ENCODE measurements around the gene SUSD3.
"Not testable (repeated sequence)": the region's sequence is repeated elsewhere in the genome, so short reads cannot be mapped to it uniquely, and the experiment has no call there.

Gene SUSD3

GRCh38 chr9:93093877-93094657, 35.6 kb downstream of the SUSD3 start:
- DNase-seq (ENCODE audit: low read depth): no peak

- DNase-seq (ENCODE audit: low read depth): no peak
Observed at GRCh38 chr9:93094658-93095204, 36.2 kb downstream of the SUSD3 start.

- DNase-seq (ENCODE audit: low read depth): peak; percentile 86
Observed at GRCh38 chr9:93095205-93096130, 37.0 kb downstream of the SUSD3 start.

- DNase-seq (ENCODE audit: low read depth): no peak
Observed at GRCh38 chr9:93096131-93096802, 37.8 kb downstream of the SUSD3 start, which contains the start of gene CARD19. CARD19 (plus strand) TSS chr9:93096217; CDS start chr9:93096346, 129 bp downstream.

DNA sequence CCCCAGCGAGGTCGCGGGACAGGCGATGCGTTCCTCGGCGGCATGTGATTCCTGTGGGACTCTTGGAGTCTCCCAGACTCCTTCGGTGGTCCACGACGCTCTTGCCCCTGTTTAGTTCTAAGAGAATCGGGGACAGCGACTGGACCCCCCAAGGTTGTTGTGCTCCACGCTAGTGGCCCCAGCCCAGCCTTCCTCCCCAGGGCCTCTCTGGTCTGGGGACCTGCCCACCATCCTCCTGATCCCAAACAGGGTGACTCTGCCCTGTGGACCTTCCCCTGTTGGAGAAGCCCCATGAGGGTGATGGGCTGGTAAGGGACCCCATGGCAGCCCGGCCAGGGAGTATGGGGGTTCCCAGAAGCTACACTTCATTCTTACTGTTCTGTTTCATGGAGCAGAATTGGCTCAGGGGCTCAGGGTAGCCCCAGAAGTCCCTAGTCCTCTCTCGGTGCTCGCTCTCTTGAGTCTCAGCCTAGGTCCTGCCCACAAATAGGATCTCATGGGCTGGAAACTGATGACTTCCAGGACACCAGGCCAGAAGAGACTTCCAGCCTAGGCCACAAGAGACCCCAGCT, 38.4 kb downstream of the SUSD3 start:
- DNase-seq (ENCODE audit: low read depth): no peak

- DNase-seq (ENCODE audit: low read depth): no peak
Observed at GRCh38 chr9:93097511-93098201, 39.2 kb downstream of the SUSD3 start.

GRCh38 chr9:93098236-93098946, 39.9 kb downstream of the SUSD3 start:
- peak; percentile 89 for DNase-seq (ENCODE audit: low read depth)

DNA sequence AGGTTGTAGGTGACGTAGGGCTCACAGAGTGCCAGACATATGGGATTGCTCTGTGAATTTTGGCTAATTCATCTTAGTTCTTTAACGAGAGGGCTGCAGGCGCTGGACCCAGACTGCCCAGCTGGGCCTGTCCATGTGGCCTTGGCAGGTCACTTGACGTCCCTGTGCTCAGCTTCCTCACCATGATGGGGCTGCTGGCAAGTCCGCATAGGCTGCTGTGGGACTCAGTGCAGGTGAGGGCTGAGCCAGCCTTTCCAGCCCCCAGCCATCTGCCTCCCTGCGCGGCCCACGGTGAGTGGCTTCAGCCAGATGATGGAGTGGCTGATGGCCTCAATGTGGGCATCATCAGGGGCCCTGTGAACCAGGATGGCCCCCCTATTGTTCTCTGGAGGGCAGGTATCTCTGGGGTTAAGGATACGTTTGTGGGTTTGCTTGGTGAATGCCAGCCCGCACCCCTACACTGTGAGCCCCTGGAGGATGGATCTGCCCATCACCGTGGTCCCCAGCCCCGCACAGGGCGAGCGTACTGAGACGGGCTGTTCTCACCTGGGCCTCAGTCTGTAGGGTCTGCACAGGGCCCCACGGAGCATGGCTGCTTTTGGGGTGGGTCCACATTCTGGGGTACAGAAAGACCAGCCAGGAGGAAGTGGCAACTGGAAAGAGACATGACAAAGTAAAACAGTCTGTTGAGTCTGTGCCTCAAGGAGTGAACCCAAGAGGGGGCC, 41.2 kb downstream of the SUSD3 start:
- DNase-seq (ENCODE audit: low read depth): no peak

DNA sequence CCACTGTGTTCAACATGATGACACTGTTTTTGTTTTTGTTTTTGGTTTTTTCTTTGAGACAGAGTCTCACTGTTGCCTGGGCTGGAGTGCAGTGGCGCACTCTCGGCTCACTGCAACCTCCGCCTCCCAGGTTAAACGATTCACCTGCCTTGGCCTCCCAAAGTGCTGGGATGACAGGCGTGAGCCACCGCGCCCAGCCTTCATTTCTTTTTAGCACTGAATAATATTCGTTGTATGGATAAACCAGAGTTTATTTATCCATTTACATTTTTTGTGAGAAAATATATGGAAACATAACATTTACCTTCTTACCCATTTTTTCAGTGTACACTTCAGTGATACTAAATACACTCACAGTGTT, 41.8 kb downstream of the SUSD3 start:
- DNase-seq (ENCODE audit: low read depth): no peak

- not testable (repeated sequence) for DNase-seq (ENCODE audit: low read depth)
Observed at GRCh38 chr9:93101086-93101485, 42.6 kb downstream of the SUSD3 start.

GRCh38 chr9:93105620-93106019, 47.1 kb downstream of the SUSD3 start:
- DNase-seq (ENCODE audit: low read depth): no peak

GRCh38 chr9:93107151-93107824, 48.8 kb downstream of the SUSD3 start:
- no peak for DNase-seq (ENCODE audit: low read depth)

GRCh38 chr9:93107825-93108161, 49.3 kb downstream of the SUSD3 start:
- no peak for DNase-seq (ENCODE audit: low read depth)

DNA sequence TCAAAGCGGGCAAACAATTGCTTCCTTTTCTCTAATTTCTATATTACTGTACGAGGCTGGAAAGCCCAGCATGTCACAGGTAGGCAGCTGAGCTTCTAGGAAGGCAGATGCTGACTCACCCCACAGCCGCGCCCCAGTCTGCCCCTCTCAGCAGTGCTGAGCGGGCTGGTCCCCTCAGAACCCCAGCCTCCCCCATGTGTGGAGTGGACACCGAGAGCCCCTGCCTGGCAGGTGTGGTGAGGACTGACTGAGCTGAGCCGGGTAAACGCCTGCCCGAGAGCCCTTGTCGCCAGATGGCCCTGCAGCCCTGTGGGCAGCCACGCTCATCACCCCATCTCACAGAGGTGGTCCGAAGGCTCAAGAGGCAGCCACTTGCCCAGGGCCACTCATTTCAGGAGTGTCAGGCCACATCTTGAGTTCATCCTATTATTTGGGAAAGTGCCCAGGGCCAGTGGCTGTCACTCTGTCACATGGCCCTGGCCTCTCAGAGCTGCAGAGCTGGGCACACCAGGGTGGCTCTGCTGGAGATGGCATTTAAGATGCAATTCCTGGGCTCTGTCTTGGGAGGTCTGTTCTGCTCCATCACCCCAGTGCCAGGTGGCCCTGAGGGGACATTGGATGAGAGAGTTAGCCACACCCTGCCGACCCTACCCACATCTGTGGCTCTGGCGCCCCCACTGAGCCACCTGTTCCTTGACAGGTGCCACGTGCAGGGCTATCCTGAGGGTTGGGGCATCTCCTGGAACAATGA, 50.0 kb downstream of the SUSD3 start:
- no peak for DNase-seq (ENCODE audit: low read depth)

GRCh38 chr9:93110311-93110855, 51.9 kb downstream of the SUSD3 start:
- no peak for DNase-seq (ENCODE audit: low read depth)

DNA sequence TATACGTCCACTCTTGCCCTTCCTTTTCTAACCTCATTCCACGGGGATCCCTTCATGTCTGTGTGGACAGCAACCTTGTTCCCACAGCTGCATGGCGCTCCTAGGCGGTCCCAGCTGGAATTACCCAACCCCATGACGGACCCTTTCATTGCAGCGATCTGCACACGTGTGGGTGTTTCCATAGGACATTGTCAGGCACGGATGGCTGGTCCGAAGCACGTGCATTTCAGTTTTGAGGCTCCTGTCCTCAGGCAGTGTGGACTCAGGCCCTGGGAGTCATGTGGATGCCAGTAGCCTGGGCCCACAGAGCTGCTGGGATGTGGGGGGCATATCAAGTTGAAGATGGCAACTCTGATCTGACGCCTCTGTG, 52.5 kb downstream of the SUSD3 start:
- DNase-seq (ENCODE audit: low read depth): no peak

DNA sequence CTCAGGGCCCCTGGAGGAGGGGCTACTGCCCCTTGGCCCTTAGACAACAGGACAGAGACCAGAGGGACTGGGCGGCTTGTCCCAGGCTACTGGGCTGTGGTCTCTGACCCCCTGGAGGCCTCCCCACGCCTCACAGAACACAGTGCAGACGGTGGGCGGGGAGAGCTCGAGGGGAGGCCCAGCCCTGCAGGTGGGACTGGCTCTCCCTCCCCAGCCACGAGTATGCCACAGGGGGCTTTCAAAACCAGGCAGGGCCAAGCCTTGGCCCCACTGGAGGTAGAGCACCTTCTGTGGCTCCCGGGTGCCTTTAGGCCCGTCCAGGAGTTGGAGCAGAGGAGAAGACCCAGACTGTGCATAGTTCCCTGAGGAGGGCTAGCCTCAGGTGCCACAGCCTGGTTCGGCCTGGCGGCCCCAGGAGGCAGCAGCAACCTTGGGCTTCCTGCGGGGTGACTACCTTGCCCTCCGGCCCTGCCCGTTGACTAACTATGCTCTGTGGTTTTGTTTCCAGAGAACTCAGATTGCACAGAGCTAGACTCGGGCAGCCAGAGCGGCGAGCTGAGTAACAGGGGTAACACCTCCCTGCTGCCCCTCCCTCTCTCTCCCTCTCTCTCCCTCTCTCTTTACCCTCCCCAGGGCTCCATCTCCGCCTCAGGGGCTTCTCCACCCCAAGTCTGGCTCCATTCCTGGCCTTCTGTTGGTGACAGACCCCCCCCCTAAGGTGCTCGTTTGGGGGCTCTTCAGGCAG, 53.0 kb downstream of the SUSD3 start:
- DNase-seq (ENCODE audit: low read depth): no peak
